SK-N-SH treated with all-trans-retinoic acid at 6 μM for 48 hours (cell line): ENCODE measurements around the gene SARS1.

Experiments
- BACH2 ChIP-seq: fragments of 250-450 bp; sonication (Bioruptor Pico); IDR thresholded peaks from 2 replicates; pipeline ENCODE4 v1.9.0; 2021; ENCODE audit warnings: mild to moderate bottlenecking, borderline replicate concordance
- CSDC2 ChIP-seq: fragments of 250-450 bp; sonication (Bioruptor Pico); IDR thresholded peaks from 2 replicates; pipeline ENCODE4 v1.5.0; 2020; ENCODE audit warnings: mild to moderate bottlenecking, moderate library complexity
- GLIS3 ChIP-seq: fragments of 250-450 bp; sonication (Bioruptor Pico); IDR thresholded peaks from 2 replicates; pipeline ENCODE4 v1.5.0; 2020; ENCODE audit warnings: mild to moderate bottlenecking, moderate library complexity
- ISL1 ChIP-seq: fragments of 250-450 bp; sonication (Bioruptor Pico); IDR thresholded peaks from 2 replicates; pipeline ENCODE4 v2.1.2; 2022; ENCODE audit warnings: mild to moderate bottlenecking, moderate library complexity
- PATZ1 ChIP-seq: fragments of 250-450 bp; sonication (Bioruptor Pico); IDR thresholded peaks from 2 replicates; pipeline ENCODE4 v1.8.0; 2020; ENCODE audit warnings: mild to moderate bottlenecking, moderate library complexity, borderline replicate concordance
- POU6F1 ChIP-seq: fragments of 250-450 bp; sonication (Bioruptor Pico); IDR thresholded peaks from 2 replicates; pipeline ENCODE4 v1.8.0; 2021; ENCODE audit warnings: low read depth, mild to moderate bottlenecking, moderate library complexity, borderline replicate concordance
- PPARA ChIP-seq: fragments of 250-450 bp; sonication (Bioruptor Pico); IDR thresholded peaks from 2 replicates; pipeline ENCODE4 v1.5.0; 2020; ENCODE audit warnings: mild to moderate bottlenecking, borderline replicate concordance
- ZFP3 ChIP-seq: fragments of 250-450 bp; sonication (Bioruptor Pico); IDR thresholded peaks from 2 replicates; pipeline ENCODE4 v1.5.0; 2020; ENCODE audit warnings: mild to moderate bottlenecking, moderate library complexity
- ZNF565 ChIP-seq: fragments of 450-650 bp; formaldehyde crosslinking; conservative IDR thresholded peaks from 2 replicates; pipeline ENCODE4 v1.5.0; 2020; ENCODE audit warnings: low read depth, mild to moderate bottlenecking, moderate library complexity
- ZNF70 ChIP-seq: fragments of 450-650 bp; formaldehyde crosslinking; IDR thresholded peaks from 2 replicates; pipeline ENCODE4 v1.5.0; 2020; ENCODE audit warnings: mild to moderate bottlenecking, moderate library complexity
- ZNF8 ChIP-seq: fragments of 450-650 bp; formaldehyde crosslinking; IDR thresholded peaks from 2 replicates; pipeline ENCODE4 v1.5.0; 2020; ENCODE audit warnings: mild to moderate bottlenecking, moderate library complexity

- TF ChIP-seq CSDC2 (CRISPR knock-in tag) = no peak
- no peak for TF ChIP-seq PATZ1
- TF ChIP-seq ZNF565 (CRISPR knock-in tag) = no peak
- TF ChIP-seq GLIS3 (CRISPR knock-in tag) = no peak
- no peak for TF ChIP-seq ZNF70
- TF ChIP-seq PPARA = no peak
- TF ChIP-seq BACH2 = no peak
- no peak for TF ChIP-seq ZFP3 (CRISPR knock-in tag)
- TF ChIP-seq ZNF8 (CRISPR knock-in tag) = no peak
- TF ChIP-seq ISL1 (CRISPR knock-in tag) = no peak
- no peak for TF ChIP-seq POU6F1 (CRISPR knock-in tag)
Observed at GRCh38 chr1:109192433-109192832, 21.3 kb upstream of the SARS1 start.
